H1 (cell line): ENCODE measurements around the gene C11orf65. TPM values are rescaled to one million over a fixed set of nuclear protein-coding genes. Genes with fewer than 3 reads are reported as not detected.

Experiments used
- CTCF ChIA-PET: fragments of 300-600 bp; sonication (Branson Sonifier 250); formaldehyde crosslinking; loops from one replicate; lab custom pipeline; 2021; ENCODE audit not compliant: partially characterized antibody; lab: Charles Lee
- POLR2A ChIA-PET: fragments of 300-600 bp; sonication (Branson Sonifier 250); formaldehyde crosslinking; loops from one replicate; lab custom pipeline; 2021; ENCODE audit warnings: inconsistent platforms; ENCODE audit not compliant: partially characterized antibody; lab: Charles Lee
- DNase-seq, 2 experiments: peaks; one replicate each; pipeline versions ENCODE4 v3.0.0 to v3.0.0-alpha.2; 2010 to 2022; ENCODE audit warnings: low spot score in 2 of 2, low read depth in 1 of 2, mixed read lengths in 1 of 2
- FAIRE-seq: peaks from 2 replicates; lab custom pipeline; 2011; peaks lifted over from hg19 to GRCh38; lab: Jason Lieb, UNC
- H2AFZ ChIP-seq: 2 replicates; pipeline ENCODE4 v1.8.1; 2012; ENCODE audit warnings: low read length, inconsistent platforms
- H2AK5ac ChIP-seq: 2 replicates; pipeline ENCODE4 v1.6.1; 2013; ENCODE audit warnings: low read depth, low read length
- H2BK120ac ChIP-seq: replicated peaks from 2 replicates; pipeline ENCODE3; 2013; ENCODE audit warnings: low read depth, low read length, inconsistent platforms
- H2BK12ac ChIP-seq: 2 replicates; pipeline ENCODE4 v1.6.1; 2013; ENCODE audit warnings: low read depth, low read length
- H2BK15ac ChIP-seq: 2 replicates; pipeline ENCODE4 v1.6.1; 2013; ENCODE audit warnings: low read length
- H2BK20ac ChIP-seq: 2 replicates; pipeline ENCODE4 v1.6.1; 2013; ENCODE audit warnings: low read length
- H2BK5ac ChIP-seq: 2 replicates; pipeline ENCODE4 v1.6.1; 2013; ENCODE audit warnings: low read depth, low read length
- H3K14ac ChIP-seq: 2 replicates; pipeline ENCODE4 v1.6.1; 2013; ENCODE audit warnings: inconsistent platforms; ENCODE audit not compliant: insufficient read length
- H3K18ac ChIP-seq: 2 replicates; pipeline ENCODE4 v1.6.1; 2013; ENCODE audit warnings: low read length; ENCODE audit errors: extremely low read depth
- H3K23ac ChIP-seq: 2 replicates; pipeline ENCODE4 v1.6.1; 2013; ENCODE audit warnings: inconsistent platforms; ENCODE audit not compliant: insufficient read length
- H3K23me2 ChIP-seq: 2 replicates; pipeline ENCODE4 v1.6.1; 2013; ENCODE audit warnings: low read depth, low read length
- H3K27ac ChIP-seq: 2 replicates; pipeline ENCODE4 v1.6.1; 2011; ENCODE audit warnings: low read depth, low read length, inconsistent platforms
- H3K27me3 ChIP-seq, 4 experiments: replicated peaks in 1 of 4; 1 replicate in 1 of 4; 2 replicates in 3 of 4; pipeline versions ENCODE4 v1.6.1 to v1.8.1; 2011 to 2013; ENCODE audit warnings: low read length in 3 of 4, mild to moderate bottlenecking in 3 of 4, inconsistent platforms in 2 of 4, mixed read lengths in 2 of 4, moderate library complexity in 1 of 4; ENCODE audit not compliant: control insufficient read depth in 3 of 4, insufficient read depth in 3 of 4; ENCODE audit errors: extremely low read depth in 1 of 4
- H3K36me3 ChIP-seq, 4 experiments: 2 replicates each; pipeline versions ENCODE4 v1.6.1 to v1.8.1; 2011 to 2013; ENCODE audit warnings: mild to moderate bottlenecking in 4 of 4, low read length in 3 of 4, moderate library complexity in 2 of 4, control low read depth in 1 of 4, inconsistent platforms in 1 of 4; ENCODE audit not compliant: insufficient read depth in 4 of 4, control insufficient read depth in 2 of 4
- H3K4ac ChIP-seq: replicated peaks from 2 replicates; pipeline ENCODE3; 2013; ENCODE audit warnings: low read length, low read depth, mixed read lengths, inconsistent platforms; ENCODE audit not compliant: insufficient read length
- H3K4me1 ChIP-seq, 4 experiments: replicated peaks in 1 of 4; 1 replicate in 1 of 4; 2 replicates in 3 of 4; pipeline versions ENCODE4 v1.6.1 to v1.8.1; 2011 to 2013; ENCODE audit warnings: low read length in 3 of 4, inconsistent platforms in 2 of 4, mixed read lengths in 1 of 4; ENCODE audit not compliant: insufficient read depth in 4 of 4, control insufficient read depth in 3 of 4
- H3K4me2 ChIP-seq, 2 experiments: 2 replicates each; pipeline versions ENCODE4 v1.6.1 to v1.8.1; 2011 to 2013; ENCODE audit warnings: low read depth in 2 of 2, low read length in 2 of 2, control low read depth in 1 of 2, inconsistent platforms in 1 of 2, mild to moderate bottlenecking in 1 of 2; ENCODE audit not compliant: insufficient read depth in 1 of 2
- H3K4me3 ChIP-seq, 4 experiments: fragments of 200-600, 300-600 bp in 1 of 4; sonication (generic), shearing (Covaris generic), sonication (Bioruptor Twin) in 1 of 4; 2 replicates each; pipeline versions ENCODE4 v1.5.1 to v1.8.1; 2011 to 2016; ENCODE audit warnings: low read length in 4 of 4, low read depth in 3 of 4, control low read depth in 2 of 4, inconsistent platforms in 2 of 4, mild to moderate bottlenecking in 2 of 4, mixed read lengths in 1 of 4, moderate library complexity in 1 of 4; ENCODE audit not compliant: insufficient read depth in 2 of 4; ENCODE audit errors: extremely low read depth in 1 of 4
- H3K56ac ChIP-seq: replicated peaks from 2 replicates; pipeline ENCODE3; 2013; ENCODE audit warnings: low read depth, mild to moderate bottlenecking, mixed read lengths, low read length, inconsistent platforms; ENCODE audit not compliant: insufficient read length
- H3K79me1 ChIP-seq: 2 replicates; pipeline ENCODE4 v1.6.1; 2013; ENCODE audit warnings: low read depth, low read length, control low read depth
- H3K79me2 ChIP-seq, 2 experiments: 2 replicates each; pipeline versions ENCODE4 v1.6.1 to v1.8.1; 2012 to 2013; ENCODE audit warnings: low read length in 2 of 2, mild to moderate bottlenecking in 2 of 2, inconsistent platforms in 1 of 2; ENCODE audit not compliant: insufficient read depth in 2 of 2, control insufficient read depth in 1 of 2
- H3K9ac ChIP-seq, 4 experiments: replicated peaks in 1 of 4; 1 replicate in 1 of 4; 2 replicates in 3 of 4; pipeline versions ENCODE4 v1.6.1 to v1.8.1; 2011 to 2013; ENCODE audit warnings: low read depth in 3 of 4, low read length in 3 of 4, control low read depth in 2 of 4, mild to moderate bottlenecking in 2 of 4, moderate library complexity in 2 of 4, inconsistent platforms in 1 of 4; ENCODE audit errors: extremely low read depth in 1 of 4
- H3K9me3 ChIP-seq, 2 experiments: 2 replicates each; pipeline versions ENCODE4 v1.6.1 to v1.8.1; 2012 to 2013; ENCODE audit warnings: mild to moderate bottlenecking in 2 of 2, moderate library complexity in 2 of 2, control low read depth in 1 of 2, inconsistent platforms in 1 of 2, low read depth in 1 of 2, low read length in 1 of 2, mixed read lengths in 1 of 2; ENCODE audit not compliant: insufficient read depth in 2 of 2
- H4K20me1 ChIP-seq, 2 experiments: replicated peaks in 1 of 2; 2 replicates each; pipeline versions ENCODE3 to v1.8.1; 2011 to 2013; ENCODE audit warnings: inconsistent platforms in 2 of 2, low read length in 2 of 2, mild to moderate bottlenecking in 1 of 2; ENCODE audit not compliant: insufficient read depth in 2 of 2, control insufficient read depth in 1 of 2
- H4K5ac ChIP-seq: 2 replicates; pipeline ENCODE4 v1.6.1; 2013; ENCODE audit warnings: low read length, low read depth, mixed read lengths, inconsistent platforms; ENCODE audit not compliant: insufficient read length
- H4K8ac ChIP-seq: 2 replicates; pipeline ENCODE4 v1.8.0; 2013; ENCODE audit warnings: mild to moderate bottlenecking, moderate library complexity, low read length, inconsistent platforms; ENCODE audit not compliant: insufficient read depth; ENCODE audit errors: extremely low read depth
- H4K91ac ChIP-seq: replicated peaks from 2 replicates; pipeline ENCODE3; 2013; ENCODE audit warnings: low read length, mixed read lengths, inconsistent platforms; ENCODE audit not compliant: insufficient read length
- ASH2L ChIP-seq: fragments of 200-600, 300-600 bp; sonication (generic); IDR thresholded peaks from one replicate; pipeline ENCODE4 v1.7.1; 2017; ENCODE audit warnings: low read length
- BCL11A ChIP-seq, 2 experiments: IDR thresholded peaks; one replicate each; pipeline ENCODE4 v1.6.1; 2011; ENCODE audit warnings: low read depth in 2 of 2, low read length in 2 of 2, mild to moderate bottlenecking in 2 of 2
- CHD1 ChIP-seq: IDR thresholded peaks from 2 replicates; pipeline ENCODE4 v1.6.1; 2012; ENCODE audit warnings: low read depth, low read length, improper control_type of control experiment
- E2F6 ChIP-seq: IDR thresholded peaks from 2 replicates; pipeline ENCODE4 v1.6.1; 2012; ENCODE audit warnings: inconsistent platforms
- EGR1 ChIP-seq: IDR thresholded peaks from 2 replicates; pipeline ENCODE4 v1.6.1; 2011; ENCODE audit warnings: low read depth, low read length, borderline replicate concordance
- EP300 ChIP-seq, 2 experiments: IDR thresholded peaks; 1 replicate in 1 of 2; 2 replicates in 1 of 2; pipeline ENCODE4 v1.6.1; 2011 to 2012; ENCODE audit warnings: low read depth in 2 of 2, low read length in 2 of 2, mild to moderate bottlenecking in 2 of 2, borderline replicate concordance in 1 of 2, inconsistent platforms in 1 of 2, moderate library complexity in 1 of 2
- FOSL1 ChIP-seq: IDR thresholded peaks from 2 replicates; pipeline ENCODE4 v1.6.1; 2011; ENCODE audit warnings: mild to moderate bottlenecking, low read depth, low read length, moderate library complexity; ENCODE audit not compliant: insufficient read depth
- KDM1A ChIP-seq: fragments of 200-600, 300-600 bp; sonication (generic); IDR thresholded peaks from 2 replicates; pipeline ENCODE4 v1.7.1; 2016; ENCODE audit warnings: mild to moderate bottlenecking, low read length, borderline replicate concordance
- KDM4A ChIP-seq: IDR thresholded peaks from one replicate; pipeline ENCODE4 v1.7.1; 2012; ENCODE audit warnings: low read depth, mild to moderate bottlenecking, moderate library complexity, low read length, inconsistent platforms; ENCODE audit not compliant: severe bottlenecking
- POLR2AphosphoS5 ChIP-seq: IDR thresholded peaks from 2 replicates; pipeline ENCODE4 v1.6.1; 2011; ENCODE audit warnings: low read depth, low read length
- SP4 ChIP-seq: IDR thresholded peaks from 2 replicates; pipeline ENCODE4 v1.6.1; 2012; ENCODE audit warnings: low read length, inconsistent platforms
- TEAD4 ChIP-seq: IDR thresholded peaks from 2 replicates; pipeline ENCODE4 v1.6.1; 2012; ENCODE audit warnings: low read depth, low read length, inconsistent platforms, mixed read lengths
- ZNF274 ChIP-seq: IDR thresholded peaks from 2 replicates; pipeline ENCODE4 v1.7.0; 2012; ENCODE audit warnings: low read length, borderline replicate concordance; ENCODE audit errors: extremely low read depth
- WGBS, 2 experiments: shearing (Covaris generic) in 1 of 2; methylation state at CpG; one replicate each; pipeline versions ENCODE4 v1.1.6 to v1.1.7; 2013 to 2015; ENCODE audit warnings: low lambda C conversion rate in 2 of 2, mixed read lengths in 2 of 2, inconsistent platforms in 1 of 2, low coverage in 1 of 2, missing lambda C conversion rate in 1 of 2; ENCODE audit not compliant: insufficient replicate concordance in 2 of 2, insufficient coverage in 1 of 2, insufficient read length in 1 of 2; ENCODE audit errors: extremely low coverage in 1 of 2, missing lambda C conversion rate in 1 of 2; 5-methylcytosine and 5-hydroxymethylcytosine counted together
- polyA plus RNA-seq, 7 experiments: library from polyadenylated mRNA; depleted of rRNA in 3 of 7; stranded (reverse) in 5 of 7; unstranded in 2 of 7; fragments of >200 nt in 5 of 7; fragments of 200-250 nt in 2 of 7; gene quantifications; 1 replicate in 5 of 7; 2 replicates in 1 of 7; 4 replicates in 1 of 7; pipeline versions ENCODE4 v1.2.1 to v1.2.3, GENCODE V29; 2011 to 2013; ENCODE audit warnings: missing spikeins in 2 of 7, mixed read lengths in 2 of 7
- total RNA-seq: library from RNA; stranded (reverse); fragmentation: NEBNext Ultra II Directional; extraction: Animal tissue kit (Norgen Biotek cat#: 25700); gene quantifications from 2 replicates; pipeline ENCODE4 v1.2.1, GENCODE V29; 2021
- TF ChIP-seq, protein P1 (sequence below): IDR thresholded peaks from 2 replicates; pipeline ENCODE4 v1.6.1; 2011; ENCODE audit warnings: low read depth, mild to moderate bottlenecking, low read length; ENCODE audit not compliant: insufficient read depth

The C11orf65 gene
- total and polyA plus RNA-seq, 2 of the 8 experiments (the other 6 are each of a cell fraction or from before 2014, with no cell fraction given) = 0.14 to 0.22 TPM

DNA sequence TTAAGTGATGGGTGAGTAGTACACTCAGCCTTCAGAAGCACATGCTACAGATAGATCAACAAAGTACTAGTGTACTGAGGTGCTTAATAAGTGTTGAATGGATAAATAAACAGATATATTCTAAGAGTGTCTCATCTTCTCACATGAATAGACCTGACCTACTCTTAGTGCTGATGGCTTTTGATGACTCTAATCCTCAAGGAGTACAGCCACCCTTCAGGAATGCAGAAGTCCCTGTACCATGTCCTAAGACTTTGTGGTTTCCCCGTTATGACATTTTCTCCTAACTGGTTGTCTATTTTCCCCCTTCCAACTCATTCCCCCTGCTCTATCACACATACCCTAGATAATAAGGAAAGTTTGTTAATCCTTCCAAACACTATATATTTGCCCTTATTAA is 61.6 kb downstream of the C11orf65 start:
- Histone ChIP-seq H3K4me2 (no peak overlapping the region), H2BK12ac (no peak overlapping the region), H3K18ac (no peak overlapping the region), H3K79me1 (no peaks in the 10 kb centered on the region), H3K4me3 (no peak overlapping the region), H4K91ac (no peak overlapping the region), H2BK120ac (no peak overlapping the region), H3K9ac (no peak overlapping the region), H3K4me1 (no peaks in the 10 kb centered on the region), H3K27ac (no peak overlapping the region), H2AFZ (no peak overlapping the region), H3K14ac (no peak overlapping the region), H3K79me2 (no peaks in the 10 kb centered on the region), H3K23me2 (no peaks in the 10 kb centered on the region), H4K20me1 (no peaks in the 10 kb centered on the region), H3K27me3 (no peaks in the 10 kb centered on the region), H3K9me3 (no peaks in the 10 kb centered on the region), H3K23ac (no peak overlapping the region), H4K5ac (no peak overlapping the region), H2BK20ac (no peak overlapping the region), H3K4ac (no peak overlapping the region), H2BK5ac (no peak overlapping the region), H3K56ac (no peak overlapping the region), H2BK15ac (no peak overlapping the region), H3K36me3 (no peaks in the 10 kb centered on the region), H2AK5ac (no peak overlapping the region), H4K8ac (no peak overlapping the region)
- DNase-seq = no peak
- FAIRE-seq = no peak
- ChIA-PET POLR2A (no interaction called here), CTCF (interaction anchor here (2.4 kb wide), 1 partner anchor 243 kb away, joined by 5 read pairs; no protein-coding TSS in a partner anchor)
- WGBS, 2 experiments = 94% methylated on average over 1 of the region's 1 CpG; no CpG with 5 or more reads in 1 of the 2 experiments
- TF ChIP-seq POLR2AphosphoS5 = no peak
- TF ChIP-seq E2F6 = no peak
- no peak for TF ChIP-seq ZNF274
- TF ChIP-seq ASH2L = no peak
- no peak for TF ChIP-seq EGR1
- no peak for TF ChIP-seq CHD1
- TF ChIP-seq FOSL1 = no peak
- TF ChIP-seq TEAD4 = no peak
- TF ChIP-seq EP300 (IDR thresholded peaks at IDR 0.05; ENCODE audit: borderline replicate concordance in 1 of 2, low read depth in 2 of 2, low read length in 2 of 2) = no peak
- TF ChIP-seq, protein P1, sequence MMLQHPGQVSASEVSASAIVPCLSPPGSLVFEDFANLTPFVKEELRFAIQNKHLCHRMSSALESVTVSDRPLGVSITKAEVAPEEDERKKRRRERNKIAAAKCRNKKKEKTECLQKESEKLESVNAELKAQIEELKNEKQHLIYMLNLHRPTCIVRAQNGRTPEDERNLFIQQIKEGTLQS = no peak
- no peak for TF ChIP-seq SP4
- no peak for TF ChIP-seq KDM4A
- TF ChIP-seq BCL11A (IDR thresholded peaks at IDR 0.05; ENCODE audit: low read depth in 2 of 2, low read length in 2 of 2) = no peak
- TF ChIP-seq KDM1A = no peak
